ENCODE data around the gene BLNK.

The BLNK gene

GRCh38 chr10:96227206-96227605, 44.2 kb downstream of the BLNK start:
- Histone ChIP-seq H3K4me3 (ENCODE audit: insufficient read length, low read depth) (no peak overlapping the region), H3K36me3 (ENCODE audit: insufficient read depth, insufficient read length, low read length) (no peaks in the 10 kb centered on the region), H3K27me3 (ENCODE audit: insufficient read depth, insufficient read length) (no peaks in the 10 kb centered on the region), H3K4me1 (ENCODE audit: insufficient read depth, insufficient read length) (peaks cover 4% of the 10 kb centered on the region), H3K9me3 (ENCODE audit: insufficient read depth, low read length) (no peaks in the 10 kb centered on the region), H3K9ac (ENCODE audit: insufficient read length, low read depth) (no peak overlapping the region)
- DNase-seq (ENCODE audit: low read depth, low spot score): no peak
- TF ChIP-seq SUZ12 (IDR thresholded peaks at IDR 0.05; ENCODE audit: extremely low read depth, insufficient read depth, insufficient read length) (no peak), YY1 (IDR thresholded peaks at IDR 0.05; ENCODE audit: insufficient read depth, insufficient read length) (no peak), ZNF274 (IDR thresholded peaks at IDR 0.05; ENCODE audit: low read depth, low read length) (no peak)

DNA sequence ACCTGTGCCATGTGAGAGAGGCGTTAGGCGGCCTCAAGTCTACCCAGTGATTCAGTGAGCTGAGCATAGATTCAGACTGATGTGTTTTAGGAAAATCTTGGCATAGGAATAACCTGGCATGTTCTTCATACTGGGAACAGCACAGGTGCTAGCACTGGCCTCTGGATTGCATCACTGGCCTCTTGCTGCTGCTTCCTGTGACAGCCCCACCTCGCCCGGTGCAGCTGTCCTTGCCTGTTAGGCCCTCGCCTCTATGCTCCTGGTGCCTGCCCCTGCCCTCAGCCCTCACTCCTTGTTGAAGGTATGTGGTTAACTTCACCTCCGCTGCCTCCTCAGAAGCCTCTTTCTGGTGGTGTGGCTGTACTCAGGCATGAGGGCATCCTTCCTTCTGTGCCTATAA, 46.2 kb downstream of the BLNK start:
- Histone ChIP-seq H3K4me1 (ENCODE audit: insufficient read depth, insufficient read length) (peaks cover 4% of the 10 kb centered on the region), H3K9ac (ENCODE audit: insufficient read length, low read depth) (no peak overlapping the region), H3K27me3 (ENCODE audit: insufficient read depth, insufficient read length) (no peaks in the 10 kb centered on the region), H3K9me3 (ENCODE audit: insufficient read depth, low read length) (no peaks in the 10 kb centered on the region), H3K4me3 (ENCODE audit: insufficient read length, low read depth) (no peak overlapping the region), H3K36me3 (ENCODE audit: insufficient read depth, insufficient read length, low read length) (no peaks in the 10 kb centered on the region)
- no peak for TF ChIP-seq SUZ12 (IDR thresholded peaks at IDR 0.05; ENCODE audit: extremely low read depth, insufficient read depth, insufficient read length)
- no peak for TF ChIP-seq ZNF274 (IDR thresholded peaks at IDR 0.05; ENCODE audit: low read depth, low read length)
- no peak for TF ChIP-seq YY1 (IDR thresholded peaks at IDR 0.05; ENCODE audit: insufficient read depth, insufficient read length)
- no peak for DNase-seq (ENCODE audit: low read depth, low spot score)

DNA sequence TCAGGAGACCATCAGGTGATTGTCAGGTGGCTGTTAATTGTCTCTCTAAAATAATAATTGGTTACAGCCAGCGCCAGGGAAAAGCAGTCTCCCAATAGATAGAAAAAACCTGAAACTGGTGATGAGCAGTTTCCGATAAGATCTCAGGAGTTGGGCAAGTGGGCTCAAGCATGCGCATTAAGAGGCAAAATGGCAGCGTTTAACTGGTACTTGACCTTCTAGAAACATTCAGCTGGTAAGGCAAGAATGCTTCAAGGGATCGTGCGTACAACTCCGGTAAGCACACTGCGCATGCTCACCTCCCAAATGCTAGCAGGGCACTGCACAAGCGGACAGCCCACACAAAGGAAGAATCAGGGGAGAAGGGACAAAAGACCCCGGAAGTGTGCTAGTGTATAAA, 48.5 kb downstream of the BLNK start:
- peaks cover 4% of the 10 kb centered on the region for H3K4me1 ChIP-seq (ENCODE audit: insufficient read depth, insufficient read length)
- no peaks in the 10 kb centered on the region for H3K36me3 ChIP-seq (ENCODE audit: insufficient read depth, insufficient read length, low read length)

GRCh38 chr10:96222441-96222840, 48.9 kb downstream of the BLNK start:
- DNase-seq (ENCODE audit: low read depth, low spot score): peak; percentile 11
- Histone ChIP-seq H3K4me1 (ENCODE audit: insufficient read depth, insufficient read length) (peaks cover 4% of the 10 kb centered on the region), H3K9me3 (ENCODE audit: insufficient read depth, low read length) (no peaks in the 10 kb centered on the region), H3K9ac (ENCODE audit: insufficient read length, low read depth) (no peak overlapping the region), H3K36me3 (ENCODE audit: insufficient read depth, insufficient read length, low read length) (no peaks in the 10 kb centered on the region), H3K4me3 (ENCODE audit: insufficient read length, low read depth) (no peak overlapping the region), H3K27me3 (ENCODE audit: insufficient read depth, insufficient read length) (no peaks in the 10 kb centered on the region)
- no peak for TF ChIP-seq YY1 (IDR thresholded peaks at IDR 0.05; ENCODE audit: insufficient read depth, insufficient read length)
- no peak for TF ChIP-seq ZNF274 (IDR thresholded peaks at IDR 0.05; ENCODE audit: low read depth, low read length)
- no peak for TF ChIP-seq SUZ12 (IDR thresholded peaks at IDR 0.05; ENCODE audit: extremely low read depth, insufficient read depth, insufficient read length)

More for the DNA sequence above, 48.5 kb downstream of the BLNK start:
- Histone ChIP-seq H3K27me3 (ENCODE audit: insufficient read depth, insufficient read length) (no peaks in the 10 kb centered on the region), H3K9ac (ENCODE audit: insufficient read length, low read depth) (no peak overlapping the region), H3K4me3 (ENCODE audit: insufficient read length, low read depth) (no peak overlapping the region), H3K9me3 (ENCODE audit: insufficient read depth, low read length) (no peaks in the 10 kb centered on the region)
- no peak for DNase-seq (ENCODE audit: low read depth, low spot score)
- TF ChIP-seq SUZ12 (IDR thresholded peaks at IDR 0.05; ENCODE audit: extremely low read depth, insufficient read depth, insufficient read length): no peak
- no peak for TF ChIP-seq YY1 (IDR thresholded peaks at IDR 0.05; ENCODE audit: insufficient read depth, insufficient read length)
- no peak for TF ChIP-seq ZNF274 (IDR thresholded peaks at IDR 0.05; ENCODE audit: low read depth, low read length)

DNA sequence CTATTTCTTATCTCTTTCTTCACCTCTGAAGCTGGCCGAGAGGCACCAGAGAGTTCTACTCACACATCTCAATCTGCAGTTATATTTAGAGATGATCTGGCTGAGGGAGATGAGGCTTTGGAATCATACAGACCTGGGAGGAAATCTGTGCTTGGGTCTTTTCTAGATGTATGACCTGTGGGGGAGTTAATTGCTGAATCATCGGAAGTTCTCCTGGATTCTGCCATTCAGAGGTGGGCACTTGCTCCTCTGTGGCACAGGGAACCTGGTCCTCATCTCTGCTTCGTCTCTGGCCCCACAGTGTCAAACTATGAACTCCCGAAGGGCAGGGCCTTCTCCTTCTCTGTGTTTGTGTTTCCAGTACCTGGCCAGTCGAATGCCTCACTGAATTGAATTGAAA, 52.5 kb downstream of the BLNK start:
- H3K9me3 ChIP-seq (ENCODE audit: insufficient read depth, low read length): no peaks in the 10 kb centered on the region
- H3K36me3 ChIP-seq (ENCODE audit: insufficient read depth, insufficient read length, low read length): no peaks in the 10 kb centered on the region
- TF ChIP-seq SUZ12 (IDR thresholded peaks at IDR 0.05; ENCODE audit: extremely low read depth, insufficient read depth, insufficient read length) (no peak), YY1 (IDR thresholded peaks at IDR 0.05; ENCODE audit: insufficient read depth, insufficient read length) (no peak), ZNF274 (IDR thresholded peaks at IDR 0.05; ENCODE audit: low read depth, low read length) (no peak)
- no peaks in the 10 kb centered on the region for H3K27me3 ChIP-seq (ENCODE audit: insufficient read depth, insufficient read length)
- no peak overlapping the region for H3K9ac ChIP-seq (ENCODE audit: insufficient read length, low read depth)
- H3K4me1 ChIP-seq (ENCODE audit: insufficient read depth, insufficient read length): peaks cover 4% of the 10 kb centered on the region
- DNase-seq (ENCODE audit: low read depth, low spot score): no peak
- no peak overlapping the region for H3K4me3 ChIP-seq (ENCODE audit: insufficient read length, low read depth)

GRCh38 chr10:96217711-96218110, 53.7 kb downstream of the BLNK start:
- Histone ChIP-seq H3K36me3 (ENCODE audit: insufficient read depth, insufficient read length, low read length) (no peaks in the 10 kb centered on the region), H3K9me3 (ENCODE audit: insufficient read depth, low read length) (no peaks in the 10 kb centered on the region), H3K4me1 (ENCODE audit: insufficient read depth, insufficient read length) (no peaks in the 10 kb centered on the region), H3K27me3 (ENCODE audit: insufficient read depth, insufficient read length) (no peaks in the 10 kb centered on the region), H3K9ac (ENCODE audit: insufficient read length, low read depth) (no peak overlapping the region), H3K4me3 (ENCODE audit: insufficient read length, low read depth) (no peak overlapping the region)
- DNase-seq (ENCODE audit: low read depth, low spot score): no peak
- TF ChIP-seq YY1 (IDR thresholded peaks at IDR 0.05; ENCODE audit: insufficient read depth, insufficient read length) (no peak), SUZ12 (IDR thresholded peaks at IDR 0.05; ENCODE audit: extremely low read depth, insufficient read depth, insufficient read length) (no peak), ZNF274 (IDR thresholded peaks at IDR 0.05; ENCODE audit: low read depth, low read length) (no peak)

- TF ChIP-seq ZNF274 (IDR thresholded peaks at IDR 0.05; ENCODE audit: low read depth, low read length) (no peak), YY1 (IDR thresholded peaks at IDR 0.05; ENCODE audit: insufficient read depth, insufficient read length) (no peak), SUZ12 (IDR thresholded peaks at IDR 0.05; ENCODE audit: extremely low read depth, insufficient read depth, insufficient read length) (no peak)
- no peaks in the 10 kb centered on the region for H3K27me3 ChIP-seq (ENCODE audit: insufficient read depth, insufficient read length)
- no peak overlapping the region for H3K9ac ChIP-seq (ENCODE audit: insufficient read length, low read depth)
- no peaks in the 10 kb centered on the region for H3K4me1 ChIP-seq (ENCODE audit: insufficient read depth, insufficient read length)
- DNase-seq (ENCODE audit: low read depth, low spot score): no peak
- H3K4me3 ChIP-seq (ENCODE audit: insufficient read length, low read depth): no peak overlapping the region
- H3K9me3 ChIP-seq (ENCODE audit: insufficient read depth, low read length): no peaks in the 10 kb centered on the region
- H3K36me3 ChIP-seq (ENCODE audit: insufficient read depth, insufficient read length, low read length): no peaks in the 10 kb centered on the region
Observed at GRCh38 chr10:96216775-96217174, 54.6 kb downstream of the BLNK start.

All from NT2/D1 (cell line).